GM18519 (cell line): ENCODE measurements around the gene LRRN3.
A peak's percentile ranks its signal among the peaks of the same experiment; 100 is the strongest.
"Not testable (repeated sequence)": the region's sequence is repeated elsewhere in the genome, so short reads cannot be mapped to it uniquely, and the experiment has no call there.

ENCODE experiments used
- ATAC-seq: cut with Tn5 transposase; IDR thresholded peaks from one replicate; pipeline ENCODE4 v1.9.1; 2021; ENCODE audit warnings: mild to moderate bottlenecking, moderate library complexity; ENCODE audit not compliant: unreplicated experiment, low FRiP score

Gene LRRN3

GRCh38 chr7:111090846-111091245 is at the start of gene LRRN3:
TSS of gene LRRN3 (plus strand) at chr7:111091127. CDS start at chr7:111122773, 31,646 bp downstream.
- ATAC-seq = no peak

- ATAC-seq = no peak
These were observed 49.4 kb upstream of the LRRN3 start for GRCh38 chr7:111041577-111041976.

GRCh38 chr7:111042842-111043241 is 48.1 kb upstream of the LRRN3 start:
- no peak for ATAC-seq

GRCh38 chr7:111043561-111043960 is 47.4 kb upstream of the LRRN3 start:
- no peak for ATAC-seq

- no peak for ATAC-seq
These were observed 45.5 kb upstream of the LRRN3 start for GRCh38 chr7:111045449-111045848.

GRCh38 chr7:111047595-111047994 is 43.3 kb upstream of the LRRN3 start:
- no peak for ATAC-seq

- no peak for ATAC-seq
These were observed 40.8 kb upstream of the LRRN3 start for GRCh38 chr7:111049971-111050680.

- no peak for ATAC-seq
These were observed 40.0 kb upstream of the LRRN3 start for GRCh38 chr7:111050875-111051416.

GRCh38 chr7:111051832-111052231 is 39.1 kb upstream of the LRRN3 start:
- no peak for ATAC-seq

- no peak for ATAC-seq
These were observed 37.9 kb upstream of the LRRN3 start for GRCh38 chr7:111053035-111053434.

GRCh38 chr7:111056371-111056770 is 34.6 kb upstream of the LRRN3 start:
- ATAC-seq = no peak

GRCh38 chr7:111057066-111057465 is 33.9 kb upstream of the LRRN3 start:
- no peak for ATAC-seq

- ATAC-seq = no peak
These were observed 31.1 kb upstream of the LRRN3 start for GRCh38 chr7:111059833-111060232.

- no peak for ATAC-seq
These were observed 27.8 kb upstream of the LRRN3 start for GRCh38 chr7:111063166-111063565.

GRCh38 chr7:111067251-111067650 is 23.7 kb upstream of the LRRN3 start:
- ATAC-seq = no peak

- ATAC-seq = no peak
These were observed 23.2 kb upstream of the LRRN3 start for GRCh38 chr7:111067682-111068081.

- ATAC-seq = no peak
These were observed 22.3 kb upstream of the LRRN3 start for GRCh38 chr7:111068618-111069017.

GRCh38 chr7:111071556-111071955 is 19.4 kb upstream of the LRRN3 start:
- no peak for ATAC-seq

- not testable (repeated sequence) for ATAC-seq
These were observed 18.3 kb upstream of the LRRN3 start for GRCh38 chr7:111072658-111073057.

- peak; percentile 53 for ATAC-seq
These were observed 16.7 kb upstream of the LRRN3 start for GRCh38 chr7:111074071-111074747.

GRCh38 chr7:111074748-111075146 is 16.2 kb upstream of the LRRN3 start:
- no peak for ATAC-seq

- no peak for ATAC-seq
These were observed 15.4 kb upstream of the LRRN3 start for GRCh38 chr7:111075498-111075897.
